ENCODE measurements around the gene RIT2.

RIT2 gene

GRCh38 chr18:42909095-42909494 lies 206.4 kb downstream of the RIT2 start:
- Mint-ChIP-seq H3K4me1 (no peaks in the 10 kb centered on the region), H3K9me3 (no peaks in the 10 kb centered on the region), H3K27me3 (ENCODE audit: low read depth, poor library complexity) (no peaks in the 10 kb centered on the region), H3K27ac (no peak overlapping the region), H3K4me3 (no peak overlapping the region), H3K36me3 (ENCODE audit: low read depth) (no peaks in the 10 kb centered on the region)
- no peak for TF ChIP-seq CTCF (IDR thresholded peaks at IDR 0.05)
- no peak for DNase-seq

- Mint-ChIP-seq H3K36me3 (ENCODE audit: low read depth) (no peaks in the 10 kb centered on the region), H3K4me1 (no peaks in the 10 kb centered on the region), H3K4me3 (no peak overlapping the region), H3K9me3 (no peaks in the 10 kb centered on the region), H3K27me3 (ENCODE audit: low read depth, poor library complexity) (no peaks in the 10 kb centered on the region), H3K27ac (no peak overlapping the region)
- no peak for DNase-seq
- TF ChIP-seq CTCF (IDR thresholded peaks at IDR 0.05): no peak
Observed at GRCh38 chr18:42906761-42907160, 208.7 kb downstream of the RIT2 start.

GRCh38 chr18:42901161-42901560 lies 214.3 kb downstream of the RIT2 start:
- TF ChIP-seq CTCF (IDR thresholded peaks at IDR 0.05): no peak
- no peak overlapping the region for H3K27ac Mint-ChIP-seq
- no peaks in the 10 kb centered on the region for H3K36me3 Mint-ChIP-seq (ENCODE audit: low read depth)
- no peaks in the 10 kb centered on the region for H3K9me3 Mint-ChIP-seq
- H3K27me3 Mint-ChIP-seq (ENCODE audit: low read depth, poor library complexity): no peaks in the 10 kb centered on the region
- DNase-seq: no peak
- no peak overlapping the region for H3K4me3 Mint-ChIP-seq
- no peaks in the 10 kb centered on the region for H3K4me1 Mint-ChIP-seq

GRCh38 chr18:42893977-42894376 lies 221.5 kb downstream of the RIT2 start:
- H3K9me3 Mint-ChIP-seq: no peaks in the 10 kb centered on the region
- H3K4me3 Mint-ChIP-seq: no peak overlapping the region
- H3K27me3 Mint-ChIP-seq (ENCODE audit: low read depth, poor library complexity): no peaks in the 10 kb centered on the region
- no peaks in the 10 kb centered on the region for H3K36me3 Mint-ChIP-seq (ENCODE audit: low read depth)
- TF ChIP-seq CTCF (IDR thresholded peaks at IDR 0.05): no peak
- H3K27ac Mint-ChIP-seq: no peak overlapping the region
- DNase-seq: no peak
- no peaks in the 10 kb centered on the region for H3K4me1 Mint-ChIP-seq

GRCh38 chr18:42892181-42892580 lies 223.3 kb downstream of the RIT2 start:
- Mint-ChIP-seq H3K4me3 (no peak overlapping the region), H3K36me3 (ENCODE audit: low read depth) (no peaks in the 10 kb centered on the region), H3K4me1 (no peaks in the 10 kb centered on the region), H3K27ac (no peak overlapping the region), H3K9me3 (no peaks in the 10 kb centered on the region), H3K27me3 (ENCODE audit: low read depth, poor library complexity) (no peaks in the 10 kb centered on the region)
- no peak for TF ChIP-seq CTCF (IDR thresholded peaks at IDR 0.05)
- DNase-seq: no peak

- no peak for DNase-seq
- no peaks in the 10 kb centered on the region for H3K27me3 Mint-ChIP-seq (ENCODE audit: low read depth, poor library complexity)
- H3K9me3 Mint-ChIP-seq: no peaks in the 10 kb centered on the region
- no peak for TF ChIP-seq CTCF (IDR thresholded peaks at IDR 0.05)
- H3K27ac Mint-ChIP-seq: no peak overlapping the region
- H3K4me1 Mint-ChIP-seq: no peaks in the 10 kb centered on the region
- no peaks in the 10 kb centered on the region for H3K36me3 Mint-ChIP-seq (ENCODE audit: low read depth)
- H3K4me3 Mint-ChIP-seq: no peak overlapping the region
Observed at GRCh38 chr18:42891705-42892104, 223.8 kb downstream of the RIT2 start.

All from nephron progenitor cell (in vitro differentiated cells).